MM.1S (cell line): ENCODE measurements around the gene KCNJ2.

Experiments used
- EZH2 ChIP-seq: fragments of 300-600 bp; sonication (generic); optimal IDR thresholded peaks from 2 replicates; pipeline ENCODE3; 2017; ENCODE audit warnings: low read depth, mild to moderate bottlenecking, antibody characterized with exemption, low read length, mixed read lengths
- EZH2phosphoT487 ChIP-seq: fragments of 300-600 bp; sonication (generic); IDR thresholded peaks from 2 replicates; pipeline ENCODE4 v1.6.1; 2018; ENCODE audit warnings: antibody characterized with exemption, low read length

DNA sequence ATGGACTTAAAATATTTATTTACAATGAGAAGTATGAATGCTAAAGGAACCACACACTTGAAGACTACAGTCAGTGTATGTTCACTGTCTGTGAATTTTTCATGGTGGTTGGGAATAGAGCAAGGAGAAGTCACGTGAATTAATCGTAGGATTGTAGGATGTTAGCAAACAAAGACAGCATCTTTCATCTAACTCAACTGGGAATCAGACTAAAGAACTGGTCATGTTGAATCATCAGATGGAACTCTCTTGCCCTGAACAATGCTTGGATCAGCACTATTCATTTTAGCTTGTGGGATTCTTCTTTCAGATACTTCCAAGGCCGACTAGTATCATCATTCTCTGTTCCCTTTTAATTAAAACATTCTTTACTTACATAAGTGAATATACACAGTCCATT, 18.1 kb downstream of the KCNJ2 start:
- TF ChIP-seq EZH2 (no peak), EZH2phosphoT487 (no peak)
